D721Med (cell line): Measurements from ENCODE around the gene C17orf50.
A peak's percentile ranks its signal among the peaks of the same experiment; 100 is the strongest.

ENCODE experiments used
- DNase-seq: peaks from one replicate; pipeline ENCODE4 v3.0.0; 2011; ENCODE audit warnings: low spot score; ENCODE audit not compliant: insufficient read length
- FAIRE-seq: peaks from 2 replicates; lab custom pipeline; 2011; peaks lifted over from hg19 to GRCh38; lab: Jason Lieb, UNC
- CTCF ChIP-seq: IDR thresholded peaks from 2 replicates; pipeline ENCODE4 v1.5.1; 2012; ENCODE audit warnings: mild to moderate bottlenecking, control low read depth; ENCODE audit not compliant: insufficient read depth; ENCODE audit errors: missing control alignments

Gene C17orf50

GRCh38 chr17:35728551-35728950 is 32.1 kb upstream of the C17orf50 start:
- DNase-seq, result no peak
- no peak for FAIRE-seq
- no peak for TF ChIP-seq CTCF

- TF ChIP-seq CTCF, result no peak
- no peak for FAIRE-seq
- DNase-seq, result no peak
These were observed 31.3 kb upstream of the C17orf50 start for GRCh38 chr17:35729405-35729833.

DNA sequence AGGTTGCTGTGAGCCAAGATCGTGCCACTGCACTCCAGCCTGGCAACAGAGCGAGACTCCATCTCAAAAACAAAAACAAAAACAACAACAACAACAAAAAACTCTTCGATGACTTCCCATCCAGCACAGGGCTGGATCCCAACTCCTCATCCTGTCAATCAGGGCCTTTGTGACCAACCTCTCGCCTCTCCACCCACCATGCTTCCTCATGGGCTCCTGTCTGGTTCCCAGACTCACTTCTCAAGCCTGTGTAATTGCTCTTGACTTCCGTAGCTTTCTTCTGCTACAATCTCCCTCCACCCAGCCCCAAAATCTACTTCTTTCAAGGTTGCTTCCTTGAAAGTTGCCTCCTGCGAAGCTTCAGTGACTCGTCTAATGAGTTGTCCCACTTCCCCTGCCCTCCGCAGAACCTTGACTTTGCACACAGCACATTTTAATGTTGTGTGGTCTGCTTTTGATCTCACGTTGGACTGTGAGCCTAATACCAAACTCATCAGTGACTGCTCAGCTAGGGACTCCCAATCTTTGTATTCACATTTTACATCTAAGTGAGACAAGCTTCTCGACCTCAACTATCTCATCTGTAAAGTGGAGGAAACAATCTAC is 30.2 kb upstream of the C17orf50 start:
- DNase-seq (no peak), FAIRE-seq (no peak)
- TF ChIP-seq CTCF, result no peak

- no peak for TF ChIP-seq CTCF
- FAIRE-seq, result no peak
- peak; percentile 93 for DNase-seq
These were observed 29.3 kb upstream of the C17orf50 start, which contains the start of gene RASL10B for GRCh38 chr17:35731239-35731916. Gene RASL10B, plus strand, starts transcription at chr17:35731639. Its CDS starts 3,546 bp downstream, at chr17:35735185.

DNA sequence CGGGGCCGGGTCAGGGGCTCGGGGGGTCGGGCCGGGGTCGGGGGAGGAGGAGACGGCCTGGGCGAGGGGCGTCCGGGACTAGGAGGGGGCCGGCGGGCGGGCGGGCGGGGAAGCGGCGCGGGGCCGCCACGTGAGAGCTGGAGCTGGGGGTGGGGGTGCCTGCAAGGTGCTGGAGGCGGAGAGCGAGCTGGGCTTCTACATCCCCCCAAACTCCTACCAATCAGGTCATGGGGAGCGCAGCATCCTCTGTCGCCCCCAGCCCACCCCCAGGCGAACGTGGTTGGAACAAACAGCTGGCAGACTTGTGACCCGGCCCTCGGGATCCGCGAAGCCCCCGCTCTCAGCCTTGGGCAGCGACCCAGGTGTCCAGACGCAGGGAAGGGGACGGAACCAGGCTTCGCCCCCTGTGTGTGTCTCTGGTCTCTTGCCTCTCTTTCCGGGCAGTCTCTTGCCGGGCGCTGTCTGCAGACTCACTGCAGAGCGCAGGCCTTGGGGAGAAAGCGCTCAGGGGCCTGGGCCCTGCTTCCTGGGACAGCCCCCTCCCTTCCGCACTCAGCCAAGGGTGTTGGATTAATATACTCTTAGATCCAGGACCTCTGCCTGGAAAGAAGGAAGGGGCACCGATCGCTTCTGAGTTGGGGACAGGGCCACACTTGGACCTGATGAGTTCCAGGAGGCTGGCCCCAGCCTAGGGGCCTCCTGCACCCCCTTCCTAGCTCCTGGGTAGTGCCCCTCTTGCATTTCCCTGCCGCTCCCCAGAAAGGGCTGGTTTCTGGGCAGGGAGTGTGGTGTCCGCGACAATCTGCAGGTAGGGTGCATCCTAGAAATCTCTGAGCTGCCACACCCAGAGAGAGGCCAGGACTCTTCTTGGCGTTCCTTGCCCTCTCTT is 28.5 kb upstream of the C17orf50 start:
- FAIRE-seq, result no peak
- DNase-seq, result no peak
- TF ChIP-seq CTCF, result no peak

DNA sequence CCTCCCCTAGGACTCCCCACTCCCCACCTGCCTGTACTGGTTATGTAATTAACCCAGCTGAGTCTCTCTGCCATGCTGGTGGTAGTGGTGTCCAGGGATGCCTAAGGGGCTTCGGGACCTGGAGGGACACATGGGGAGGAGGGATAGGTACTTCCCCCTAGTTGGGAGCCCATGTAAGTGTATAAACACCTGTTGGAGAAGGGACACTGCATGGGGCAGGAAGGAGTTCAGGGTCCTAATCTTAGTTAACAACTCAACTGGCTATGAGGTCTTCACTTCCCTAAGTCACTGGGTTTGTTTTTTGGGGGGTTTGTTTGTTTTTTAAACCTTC is 27.9 kb upstream of the C17orf50 start:
- TF ChIP-seq CTCF, result no peak
- FAIRE-seq, result no peak
- DNase-seq, result no peak
